NCI-H82 (cell line): Measurements from ENCODE around the gene DNAJC19.
"Not testable (repeated sequence)": the region's sequence is repeated elsewhere in the genome, so short reads cannot be mapped to it uniquely, and the experiment has no call there.

Source experiments
- DNase-seq: peaks from one replicate; lab custom pipeline; 2025; lab: John Stamatoyannopoulos, UW

DNAJC19 gene

GRCh38 chr3:180989291-180990163 lies at the start of gene DNAJC19:
TSS of gene DNAJC19 (minus strand) at chr3:180989736. CDS start at chr3:180989602, 134 bp downstream.
- peak; percentile 99 for DNase-seq

- DNase-seq = no peak
Measured at GRCh38 chr3:181030948-181031347, 41.4 kb upstream of the DNAJC19 start.

- no peak for DNase-seq
Measured at GRCh38 chr3:181025204-181025603, 35.7 kb upstream of the DNAJC19 start.

- DNase-seq = no peak
Measured at GRCh38 chr3:181017690-181018089, 28.2 kb upstream of the DNAJC19 start.

- DNase-seq = no peak
Measured at GRCh38 chr3:181009225-181009624, 19.7 kb upstream of the DNAJC19 start.

GRCh38 chr3:181008796-181009195 lies 19.3 kb upstream of the DNAJC19 start:
- no peak for DNase-seq

- no peak for DNase-seq
Measured at GRCh38 chr3:181007262-181007661, 17.7 kb upstream of the DNAJC19 start.

- DNase-seq = no peak
Measured at GRCh38 chr3:181006541-181006940, 17.0 kb upstream of the DNAJC19 start.

- not testable (repeated sequence) for DNase-seq
Measured at GRCh38 chr3:181003469-181003868, 13.9 kb upstream of the DNAJC19 start.

GRCh38 chr3:181002331-181002730 lies 12.8 kb upstream of the DNAJC19 start:
- not testable (repeated sequence) for DNase-seq

GRCh38 chr3:180996415-180996932 lies 6.9 kb upstream of the DNAJC19 start:
- DNase-seq = no peak

- no peak for DNase-seq
Measured at GRCh38 chr3:180990505-180990904, 969 bp upstream of the DNAJC19 start.

- no peak for DNase-seq
Measured at GRCh38 chr3:180987344-180987743, 2.2 kb downstream of the DNAJC19 start.

- DNase-seq = not testable (repeated sequence)
Measured at GRCh38 chr3:180986366-180986765, 3.2 kb downstream of the DNAJC19 start.

GRCh38 chr3:180983136-180983535 lies 6.4 kb downstream of the DNAJC19 start:
- DNase-seq = no peak

GRCh38 chr3:180981912-180982311 lies 7.6 kb downstream of the DNAJC19 start:
- no peak for DNase-seq

- DNase-seq = peak; percentile 30
Measured at GRCh38 chr3:180980611-180981010, 8.9 kb downstream of the DNAJC19 start.

- DNase-seq = no peak
Measured at GRCh38 chr3:180979961-180980360, 9.6 kb downstream of the DNAJC19 start.

GRCh38 chr3:180977498-180977897 lies 12.0 kb downstream of the DNAJC19 start:
- DNase-seq = no peak

GRCh38 chr3:180974286-180974685 lies 15.2 kb downstream of the DNAJC19 start:
- DNase-seq = no peak

- DNase-seq = no peak
Measured at GRCh38 chr3:180973543-180973942, 16.0 kb downstream of the DNAJC19 start.

- DNase-seq = no peak
Measured at GRCh38 chr3:180970931-180971330, 18.6 kb downstream of the DNAJC19 start.

GRCh38 chr3:180962530-180962929 lies 27.0 kb downstream of the DNAJC19 start:
- DNase-seq = no peak

- no peak for DNase-seq
Measured at GRCh38 chr3:180961552-180961951, 28.0 kb downstream of the DNAJC19 start.
